Prostate gland (tissue), 2 donors: ENCODE measurements around the gene ZMYM4.

Experiments
- CTCF ChIP-seq, 4 experiments: fragments of 200-600 bp in 2 of 4; fragments of 450-650 bp in 2 of 4; sonication (generic) in 2 of 4; IDR thresholded peaks; 1 replicate in 3 of 4; 2 replicates in 1 of 4; pipeline ENCODE4 v1.5.1; 2016 to 2019; ENCODE audit warnings: antibody characterized with exemption in 4 of 4, mild to moderate bottlenecking in 2 of 4, moderate library complexity in 2 of 4
- POLR2A ChIP-seq: fragments of 450-650 bp; IDR thresholded peaks from one replicate; pipeline ENCODE4 v1.6.1; 2016; ENCODE audit warnings: antibody characterized with exemption, mild to moderate bottlenecking

GRCh38 chr1:35255276-35255675, 13.2 kb upstream of the ZMYM4 start:
- TF ChIP-seq CTCF (IDR thresholded peaks at IDR 0.05) (no peak), POLR2A (no peak)
